SK-N-SH (cell line): Measurements from ENCODE around the gene SCEL. TPM values are rescaled to one million over a fixed set of nuclear protein-coding genes. Genes with fewer than 3 reads are reported as not detected.

Source experiments
- CTCF ChIA-PET: fragments of 300-600, 350-600 bp; formaldehyde crosslinking; extraction: SDS; loops from one replicate; lab custom pipeline; 2021; lab: Yijun Ruan, JAX
- POLR2A ChIA-PET: fragments of 350-600 bp; sonication (Branson Sonifier 250); formaldehyde crosslinking; extraction: SDS; loops from one replicate; lab custom pipeline; 2020; ENCODE audit warnings: antibody characterized with exemption, inconsistent platforms; lab: Yijun Ruan, JAX
- DNase-seq: peaks from one replicate; pipeline ENCODE4 v3.0.0; 2012
- H2AFZ ChIP-seq: fragments of 200-600 bp; sonication (generic); 2 replicates; pipeline ENCODE4 v1.8.1; 2016; ENCODE audit warnings: antibody characterized with exemption, mild to moderate bottlenecking, low read depth
- H3F3A ChIP-seq: fragments of 200-600 bp; sonication (generic); replicated peaks from 2 replicates; pipeline ENCODE3; 2016; ENCODE audit warnings: antibody characterized with exemption, mild to moderate bottlenecking; ENCODE audit not compliant: insufficient read depth
- H3K27ac ChIP-seq, 2 experiments: fragments of 200-500 bp in 1 of 2; fragments of 200-600 bp in 1 of 2; sonication (Bioruptor generic) in 1 of 2; sonication (generic), shearing (Covaris generic) in 1 of 2; 2 replicates each; pipeline versions ENCODE4 v1.5.1 to v1.6.1; 2014 to 2016; ENCODE audit warnings: low read depth in 2 of 2, inconsistent platforms in 1 of 2, low read length in 1 of 2, mild to moderate bottlenecking in 1 of 2, mixed read lengths in 1 of 2
- H3K27me3 ChIP-seq: fragments of 200-600 bp; sonication (generic), shearing (Covaris generic); 2 replicates; pipeline ENCODE4 v1.6.1; 2016; ENCODE audit warnings: mixed run types; ENCODE audit not compliant: insufficient read depth
- H3K36me3 ChIP-seq, 2 experiments: fragments of 200-500 bp in 1 of 2; fragments of 200-600 bp in 1 of 2; sonication (Bioruptor generic) in 1 of 2; sonication (generic) in 1 of 2; replicated peaks in 1 of 2; 2 replicates each; pipeline versions ENCODE3 to v1.5.1; 2014 to 2016; ENCODE audit warnings: low read length in 1 of 2, mild to moderate bottlenecking in 1 of 2; ENCODE audit not compliant: insufficient read depth in 2 of 2, control insufficient read depth in 1 of 2
- H3K4me1 ChIP-seq, 2 experiments: fragments of 200-500 bp in 1 of 2; fragments of 200-600 bp in 1 of 2; sonication (Bioruptor generic) in 1 of 2; sonication (generic), shearing (Covaris generic) in 1 of 2; 2 replicates each; pipeline versions ENCODE4 v1.5.1 to v1.6.1; 2014 to 2016; ENCODE audit warnings: low read depth in 1 of 2, low read length in 1 of 2, mixed run types in 1 of 2; ENCODE audit not compliant: insufficient read depth in 2 of 2, control insufficient read depth in 1 of 2
- H3K4me2 ChIP-seq: fragments of 200-600 bp; sonication (generic), shearing (Covaris generic); 2 replicates; pipeline ENCODE4 v1.6.1; 2017; ENCODE audit warnings: mixed run types
- H3K4me3 ChIP-seq, 2 experiments: fragments of 200-500 bp in 1 of 2; fragments of 200-600 bp in 1 of 2; sonication (Bioruptor generic) in 1 of 2; sonication (generic), shearing (Covaris generic) in 1 of 2; 2 replicates each; pipeline versions ENCODE4 v1.5.1 to v1.8.1; 2014 to 2016; ENCODE audit warnings: low read depth in 2 of 2, inconsistent platforms in 1 of 2, low read length in 1 of 2, mild to moderate bottlenecking in 1 of 2, mixed read lengths in 1 of 2, moderate library complexity in 1 of 2
- H3K79me2 ChIP-seq: fragments of 200-600 bp; sonication (generic); 2 replicates; pipeline ENCODE4 v1.8.1; 2017; ENCODE audit warnings: mild to moderate bottlenecking; ENCODE audit not compliant: insufficient read depth
- H3K9ac ChIP-seq: fragments of 200-600 bp; sonication (generic); 2 replicates; pipeline ENCODE4 v1.6.1; 2017; ENCODE audit warnings: mixed run types
- H3K9me2 ChIP-seq: fragments of 200-600 bp; sonication (generic); 2 replicates; pipeline ENCODE4 v1.6.1; 2017; ENCODE audit warnings: mixed run types
- H3K9me3 ChIP-seq: fragments of 200-600 bp; sonication (generic); 2 replicates; pipeline ENCODE4 v1.6.1; 2017; ENCODE audit warnings: mixed run types, mild to moderate bottlenecking, moderate library complexity
- H4K20me1 ChIP-seq: fragments of 200-600 bp; sonication (generic); 2 replicates; pipeline ENCODE4 v1.6.1; 2017; ENCODE audit warnings: mild to moderate bottlenecking, mixed run types; ENCODE audit not compliant: insufficient read depth
- CHD2 ChIP-seq: fragments of 150-350 bp; IDR thresholded peaks from 2 replicates; pipeline ENCODE4 v1.6.1; 2018; ENCODE audit warnings: low read length; ENCODE audit not compliant: partially characterized antibody
- ELF1 ChIP-seq: IDR thresholded peaks from 2 replicates; pipeline ENCODE4 v1.4.0; 2012
- EZH2phosphoT487 ChIP-seq: fragments of 200-600 bp; sonication (generic); IDR thresholded peaks from 2 replicates; pipeline ENCODE4 v1.6.1; 2017; ENCODE audit warnings: low read depth, mixed run types, mild to moderate bottlenecking, antibody characterized with exemption, moderate library complexity, borderline replicate concordance
- FOXJ3 ChIP-seq: sonication (generic); formaldehyde crosslinking; IDR thresholded peaks from 2 replicates; pipeline ENCODE4 v1.5.1; 2020; ENCODE audit warnings: mild to moderate bottlenecking, missing genetic modification reagents
- FOXM1 ChIP-seq: IDR thresholded peaks from 2 replicates; pipeline ENCODE4 v1.4.0; 2012; ENCODE audit warnings: low read depth, mild to moderate bottlenecking
- JUND ChIP-seq: IDR thresholded peaks from 2 replicates; pipeline ENCODE4 v1.4.0; 2012
- MXI1 ChIP-seq: IDR thresholded peaks from 2 replicates; pipeline ENCODE4 v1.6.1; 2012; ENCODE audit warnings: mild to moderate bottlenecking, low read depth, low read length, improper control_type of control experiment
- NRF1 ChIP-seq: IDR thresholded peaks from 2 replicates; pipeline ENCODE4 v1.6.1; 2012; ENCODE audit warnings: low read depth, mild to moderate bottlenecking, low read length
- POLR2AphosphoS5 ChIP-seq: IDR thresholded peaks from 2 replicates; pipeline ENCODE4 v1.6.1; 2012; ENCODE audit warnings: low read depth, low read length
- RAD21 ChIP-seq: IDR thresholded peaks from 2 replicates; pipeline ENCODE4 v1.6.1; 2012; ENCODE audit warnings: mild to moderate bottlenecking, low read length
- RCOR1 ChIP-seq: fragments of 150-350 bp; IDR thresholded peaks from 2 replicates; pipeline ENCODE4 v1.6.1; 2017; ENCODE audit warnings: antibody characterized with exemption, low read length
- RXRA ChIP-seq: IDR thresholded peaks from 2 replicates; pipeline ENCODE4 v1.4.0; 2012; ENCODE audit warnings: low read depth, mild to moderate bottlenecking, borderline replicate concordance
- SIN3A ChIP-seq: IDR thresholded peaks from 2 replicates; pipeline ENCODE4 v1.6.1; 2012; ENCODE audit warnings: low read depth, mild to moderate bottlenecking, low read length, moderate library complexity, borderline replicate concordance
- TAF1 ChIP-seq: IDR thresholded peaks from 2 replicates; pipeline ENCODE4 v1.6.1; 2012; ENCODE audit warnings: low read depth, mild to moderate bottlenecking, low read length, moderate library complexity, borderline replicate concordance
- TCF12 ChIP-seq: IDR thresholded peaks from 2 replicates; pipeline ENCODE4 v1.4.0; 2012
- WGBS: methylation state at CpG from one replicate; pipeline ENCODE4 v1.1.6; 2017; ENCODE audit warnings: low lambda C conversion rate; 5-methylcytosine and 5-hydroxymethylcytosine counted together
- polyA plus RNA-seq, 3 experiments: library from polyadenylated mRNA; depleted of rRNA; stranded (reverse); fragments of >200 nt; gene quantifications; 2 replicates each; pipeline ENCODE4 v1.2.3, GENCODE V29; 2012
- TF ChIP-seq, protein P1 (sequence below): fragments of 150-350 bp; IDR thresholded peaks from 2 replicates; pipeline ENCODE4 v1.6.1; 2017; ENCODE audit warnings: antibody characterized with exemption, low read length, low read depth, borderline replicate concordance
- TF ChIP-seq, protein P2 (sequence below): IDR thresholded peaks from 2 replicates; pipeline ENCODE4 v1.4.0; 2012; ENCODE audit warnings: low read depth, borderline replicate concordance
- TF ChIP-seq, protein P3 (sequence below): fragments of 200-600 bp; sonication (generic); IDR thresholded peaks from 2 replicates; pipeline ENCODE4 v1.6.1; 2017; ENCODE audit warnings: antibody characterized with exemption, mild to moderate bottlenecking, moderate library complexity

The SCEL gene
- polyA plus RNA-seq, 1 of the 3 experiments (the other 2 are of a cell fraction): 0.02 TPM

DNA sequence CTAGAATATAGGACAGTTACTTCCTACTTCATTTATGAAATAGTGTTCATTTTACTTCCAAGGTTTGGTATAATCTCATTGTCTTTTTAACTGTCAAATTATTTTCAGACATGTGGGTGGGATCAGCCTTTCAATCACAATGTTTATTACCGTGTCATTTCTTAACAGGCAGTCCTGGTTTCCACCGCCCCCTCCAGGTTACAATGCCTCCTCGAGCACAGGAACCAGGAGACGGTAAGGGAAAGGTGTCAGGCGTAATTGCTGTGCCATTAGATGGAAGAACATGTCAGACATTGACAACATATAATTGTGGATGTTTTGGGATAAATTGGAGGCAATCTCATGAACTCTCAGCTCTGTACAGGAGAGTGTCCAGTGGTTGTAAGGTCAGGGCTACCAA, 36.5 kb downstream of the SCEL start:
- Histone ChIP-seq H3K27ac (no peak overlapping the region), H3K9me3 (no peaks in the 10 kb centered on the region), H3K27me3 (no peaks in the 10 kb centered on the region), H3K4me1 (no peaks in the 10 kb centered on the region), H3K79me2 (no peaks in the 10 kb centered on the region), H3K4me3 (no peak overlapping the region), H3F3A (no peaks in the 10 kb centered on the region), H3K9ac (no peak overlapping the region), H4K20me1 (no peaks in the 10 kb centered on the region), H2AFZ (no peak overlapping the region), H3K4me2 (no peak overlapping the region), H3K9me2 (no peaks in the 10 kb centered on the region), H3K36me3 (no peaks in the 10 kb centered on the region)
- ChIA-PET CTCF (no interaction called here), POLR2A (no interaction called here)
- no peak for TF ChIP-seq SIN3A
- TF ChIP-seq NRF1: no peak
- TF ChIP-seq RXRA: no peak
- TF ChIP-seq TCF12: no peak
- TF ChIP-seq RAD21: no peak
- TF ChIP-seq TAF1: no peak
- TF ChIP-seq, protein P1, sequence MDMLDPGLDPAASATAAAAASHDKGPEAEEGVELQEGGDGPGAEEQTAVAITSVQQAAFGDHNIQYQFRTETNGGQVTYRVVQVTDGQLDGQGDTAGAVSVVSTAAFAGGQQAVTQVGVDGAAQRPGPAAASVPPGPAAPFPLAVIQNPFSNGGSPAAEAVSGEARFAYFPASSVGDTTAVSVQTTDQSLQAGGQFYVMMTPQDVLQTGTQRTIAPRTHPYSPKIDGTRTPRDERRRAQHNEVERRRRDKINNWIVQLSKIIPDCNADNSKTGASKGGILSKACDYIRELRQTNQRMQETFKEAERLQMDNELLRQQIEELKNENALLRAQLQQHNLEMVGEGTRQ: no peak
- no peak for TF ChIP-seq JUND
- no peak for TF ChIP-seq RCOR1
- TF ChIP-seq, protein P2, sequence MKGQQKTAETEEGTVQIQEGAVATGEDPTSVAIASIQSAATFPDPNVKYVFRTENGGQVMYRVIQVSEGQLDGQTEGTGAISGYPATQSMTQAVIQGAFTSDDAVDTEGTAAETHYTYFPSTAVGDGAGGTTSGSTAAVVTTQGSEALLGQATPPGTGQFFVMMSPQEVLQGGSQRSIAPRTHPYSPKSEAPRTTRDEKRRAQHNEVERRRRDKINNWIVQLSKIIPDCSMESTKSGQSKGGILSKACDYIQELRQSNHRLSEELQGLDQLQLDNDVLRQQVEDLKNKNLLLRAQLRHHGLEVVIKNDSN: no peak
- no peak for TF ChIP-seq EZH2phosphoT487
- TF ChIP-seq MXI1: no peak
- TF ChIP-seq, protein P3, sequence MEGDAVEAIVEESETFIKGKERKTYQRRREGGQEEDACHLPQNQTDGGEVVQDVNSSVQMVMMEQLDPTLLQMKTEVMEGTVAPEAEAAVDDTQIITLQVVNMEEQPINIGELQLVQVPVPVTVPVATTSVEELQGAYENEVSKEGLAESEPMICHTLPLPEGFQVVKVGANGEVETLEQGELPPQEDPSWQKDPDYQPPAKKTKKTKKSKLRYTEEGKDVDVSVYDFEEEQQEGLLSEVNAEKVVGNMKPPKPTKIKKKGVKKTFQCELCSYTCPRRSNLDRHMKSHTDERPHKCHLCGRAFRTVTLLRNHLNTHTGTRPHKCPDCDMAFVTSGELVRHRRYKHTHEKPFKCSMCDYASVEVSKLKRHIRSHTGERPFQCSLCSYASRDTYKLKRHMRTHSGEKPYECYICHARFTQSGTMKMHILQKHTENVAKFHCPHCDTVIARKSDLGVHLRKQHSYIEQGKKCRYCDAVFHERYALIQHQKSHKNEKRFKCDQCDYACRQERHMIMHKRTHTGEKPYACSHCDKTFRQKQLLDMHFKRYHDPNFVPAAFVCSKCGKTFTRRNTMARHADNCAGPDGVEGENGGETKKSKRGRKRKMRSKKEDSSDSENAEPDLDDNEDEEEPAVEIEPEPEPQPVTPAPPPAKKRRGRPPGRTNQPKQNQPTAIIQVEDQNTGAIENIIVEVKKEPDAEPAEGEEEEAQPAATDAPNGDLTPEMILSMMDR: no peak
- TF ChIP-seq ELF1: no peak
- no peak for DNase-seq
- 58% methylated on average over 5 of the region's 5 CpGs for WGBS

DNA sequence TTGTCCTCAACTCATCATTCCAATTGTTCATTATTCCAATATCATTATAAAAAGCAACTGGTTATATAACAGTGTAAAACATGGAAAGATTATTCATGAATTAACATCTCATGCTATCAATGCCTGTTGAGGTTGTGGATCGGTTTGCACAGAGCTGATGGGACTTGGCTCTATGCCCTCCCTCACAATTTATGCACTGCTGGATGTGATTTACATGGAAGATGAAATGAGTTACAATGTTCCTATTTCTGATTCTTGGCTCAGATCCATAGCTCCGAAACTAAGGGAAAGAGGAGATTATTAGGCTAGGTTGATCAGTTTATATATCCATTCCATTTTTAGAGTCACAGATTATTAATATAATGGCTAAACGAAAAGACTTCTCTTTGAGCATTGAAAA, 38.6 kb downstream of the SCEL start:
- CTCF ChIA-PET: interaction anchor here (1.2 to 2.6 kb wide), 5 partner anchors 9 to 96 kb away, joined by 5 to 17 read pairs (median 6); no protein-coding TSS in a partner anchor
- no peak for DNase-seq
- POLR2A ChIA-PET: no interaction called here

More for the DNA sequence above, 38.6 kb downstream of the SCEL start:
- Histone ChIP-seq H3K9me3 (no peaks in the 10 kb centered on the region), H3F3A (no peaks in the 10 kb centered on the region), H2AFZ (no peak overlapping the region), H3K27ac (no peak overlapping the region), H3K36me3 (no peaks in the 10 kb centered on the region), H3K9me2 (no peaks in the 10 kb centered on the region), H3K9ac (no peak overlapping the region), H3K4me1 (no peaks in the 10 kb centered on the region), H3K79me2 (no peaks in the 10 kb centered on the region), H3K4me2 (no peak overlapping the region), H3K4me3 (no peak overlapping the region), H4K20me1 (no peaks in the 10 kb centered on the region), H3K27me3 (no peaks in the 10 kb centered on the region)
- TF ChIP-seq EZH2phosphoT487 (no peak), SIN3A (no peak), FOXM1 (no peak), POLR2AphosphoS5 (no peak), FOXJ3 (CRISPR knock-in tag) (no peak), NRF1 (no peak), CHD2 (no peak)
- WGBS: 2% methylated on average over 3 of the region's 3 CpGs
